CD8-positive, alpha-beta memory T cell (primary cell): ENCODE data around the gene SFT2D3. TPM values are rescaled to one million over a fixed set of nuclear protein-coding genes. Genes with fewer than 3 reads are reported as not detected.

Source experiments
- CTCF ChIA-PET: fragments of 350-600 bp; sonication (Branson Sonifier 250); formaldehyde crosslinking; loops from one replicate; lab custom pipeline; 2021; ENCODE audit warnings: antibody characterized with exemption; lab: Charles Lee
- POLR2A ChIA-PET: fragments of 350-600 bp; sonication (Branson Sonifier 250); formaldehyde crosslinking; loops from one replicate; lab custom pipeline; 2021; ENCODE audit warnings: antibody characterized with exemption; lab: Charles Lee
- DNase-seq, 5 donors: peaks; one replicate each; pipeline versions ENCODE4 v3.0.0 to v3.0.0-alpha.2; 2020 to 2022; ENCODE audit warnings: mixed read lengths in 1 of 5
- H3K27ac ChIP-seq: one replicate; pipeline ENCODE4 v1.7.0; 2013; ENCODE audit warnings: low read depth, mild to moderate bottlenecking, low read length, moderate library complexity
- H3K27me3 ChIP-seq: 2 replicates; pipeline ENCODE4 v1.7.0; 2013; ENCODE audit warnings: low read length, mild to moderate bottlenecking; ENCODE audit not compliant: insufficient read depth, poor library complexity, severe bottlenecking
- H3K36me3 ChIP-seq: 2 replicates; pipeline ENCODE4 v1.7.0; 2013; ENCODE audit warnings: mild to moderate bottlenecking, low read length, moderate library complexity; ENCODE audit not compliant: insufficient read depth
- H3K4me1 ChIP-seq: 2 replicates; pipeline ENCODE4 v1.7.0; 2013; ENCODE audit warnings: mild to moderate bottlenecking, low read length, moderate library complexity; ENCODE audit not compliant: insufficient read depth
- H3K4me3 ChIP-seq: 2 replicates; pipeline ENCODE4 v1.7.0; 2013; ENCODE audit warnings: mild to moderate bottlenecking, low read length
- H3K9me3 ChIP-seq: 2 replicates; pipeline ENCODE4 v1.7.0; 2013; ENCODE audit warnings: mild to moderate bottlenecking, low read length
- H3K27ac Mint-ChIP-seq, 8 donors: one replicate each; pipeline ENCODE4 v1.8.0; 2020 to 2021; ENCODE audit warnings: mixed read lengths in 8 of 8, mild to moderate bottlenecking in 6 of 8, inconsistent platforms in 3 of 8, moderate library complexity in 3 of 8
- H3K27me3 Mint-ChIP-seq, 2 donors: one replicate each; pipeline ENCODE4 v1.8.0; 2020 to 2021; ENCODE audit warnings: mixed read lengths in 2 of 2, mild to moderate bottlenecking in 1 of 2, moderate library complexity in 1 of 2
- H3K36me3 Mint-ChIP-seq, 3 donors: one replicate each; pipeline ENCODE4 v1.8.0; 2020 to 2021; ENCODE audit warnings: mixed read lengths in 3 of 3, inconsistent platforms in 1 of 3, mild to moderate bottlenecking in 1 of 3
- H3K4me1 Mint-ChIP-seq, 3 donors: one replicate each; pipeline ENCODE4 v1.8.0; 2020 to 2021; ENCODE audit warnings: mixed read lengths in 3 of 3, inconsistent platforms in 1 of 3, mild to moderate bottlenecking in 1 of 3
- H3K4me3 Mint-ChIP-seq, 7 donors: one replicate each; pipeline ENCODE4 v1.8.0; 2020 to 2021; ENCODE audit warnings: mixed read lengths in 7 of 7, mild to moderate bottlenecking in 6 of 7, moderate library complexity in 4 of 7, inconsistent platforms in 2 of 7
- H3K9me3 Mint-ChIP-seq, 5 donors: one replicate each; pipeline ENCODE4 v1.8.0; 2020 to 2022; ENCODE audit warnings: mixed read lengths in 5 of 5, mild to moderate bottlenecking in 3 of 5, moderate library complexity in 2 of 5, inconsistent platforms in 1 of 5
- polyA plus RNA-seq: library from polyadenylated mRNA; unstranded; fragments of 300-500 nt; fragmentation: Illumina TruSeq; gene quantifications from one replicate; pipeline ENCODE4 v1.2.3, GENCODE V29; 2021
- total RNA-seq, 2 experiments: library from RNA; stranded (reverse); gene quantifications; one replicate each; pipeline ENCODE4 v1.2.3, GENCODE V29; 2021

SFT2D3 gene
- total RNA-seq (1 to 10 TPM; 4.6 to 5.5 TPM), polyA plus RNA-seq (0.31 TPM)

GRCh38 chr2:127701193-127701650, at the start of gene SFT2D3:
SFT2D3 (plus strand) TSS chr2:127701497; CDS start chr2:127701529, 32 bp downstream.
- Mint-ChIP-seq H3K4me1 (peaks cover 45 to 50% (median 46%) of the 10 kb centered on the region in 3 donors), H3K27me3 (peaks cover 0 to 10% of the 10 kb centered on the region in 2 donors), H3K27ac (peak within 1 kb of the TSS; percentile 95 to 100 (median 98)), H3K9me3 (no peaks in the 10 kb centered on the region), H3K4me3 (peak within 1 kb of the TSS; percentile 92 to 99 (median 94)), H3K36me3 (peaks cover 6 to 28% (median 8%) of the 10 kb centered on the region in 3 donors)
- POLR2A ChIA-PET: interaction anchor here (0.9 to 1.8 kb wide), 2 partner anchors 25 to 175 kb away, joined by 3 to 11 read pairs; partner anchors contain the start of gene IWS1
- Histone ChIP-seq H3K9me3 (no peaks in the 10 kb centered on the region), H3K27me3 (no peaks in the 10 kb centered on the region), H3K36me3 (peaks cover 8% of the 10 kb centered on the region), H3K27ac (peak within 1 kb of the TSS; percentile 82), H3K4me1 (peaks cover 41% of the 10 kb centered on the region), H3K4me3 (peak within 1 kb of the TSS; percentile 77)
- CTCF ChIA-PET: interaction anchor here (0.9 kb wide), 1 partner anchor 110 kb away, joined by 3 read pairs; the partner anchor contains the start of gene WDR33
- peak; percentile 80 to 93 (median 90) for DNase-seq

- Histone ChIP-seq H3K36me3 (no peaks in the 10 kb centered on the region), H3K4me3 (no peak overlapping the region), H3K27me3 (no peaks in the 10 kb centered on the region), H3K9me3 (no peaks in the 10 kb centered on the region), H3K4me1 (peaks cover 10% of the 10 kb centered on the region), H3K27ac (no peak overlapping the region)
- POLR2A ChIA-PET: no interaction called here
- no peaks in the 10 kb centered on the region for H3K36me3 Mint-ChIP-seq
- H3K4me3 Mint-ChIP-seq: no peak overlapping the region
- CTCF ChIA-PET: interaction anchor here (0.7 to 1.3 kb wide), 3 partner anchors 61 to 125 kb away, joined by 3 to 5 read pairs (median 4); partner anchors contain the start of gene IWS1
- peaks cover 3 to 5% of the 10 kb centered on the region in 2 donors for H3K27me3 Mint-ChIP-seq
- H3K27ac Mint-ChIP-seq: no peak overlapping the region
- peaks cover 4 to 17% (median 7%) of the 10 kb centered on the region in 3 donors for H3K4me1 Mint-ChIP-seq
- no peaks in the 10 kb centered on the region for H3K9me3 Mint-ChIP-seq
- DNase-seq: no peak
Observed at GRCh38 chr2:127651971-127652550, 49.2 kb upstream of the SFT2D3 start.

- no peaks in the 10 kb centered on the region for H3K36me3 ChIP-seq
- no peak overlapping the region for H3K4me3 Mint-ChIP-seq
- no peak for DNase-seq
- H3K4me1 Mint-ChIP-seq: peaks cover 4 to 17% (median 7%) of the 10 kb centered on the region in 3 donors
- H3K27me3 ChIP-seq: no peaks in the 10 kb centered on the region
- no peak overlapping the region for H3K27ac ChIP-seq
- H3K9me3 ChIP-seq: no peaks in the 10 kb centered on the region
- POLR2A ChIA-PET: no interaction called here
- no peak overlapping the region for H3K27ac Mint-ChIP-seq
- H3K4me1 ChIP-seq: peaks cover 10% of the 10 kb centered on the region
- H3K9me3 Mint-ChIP-seq: no peaks in the 10 kb centered on the region
- no peaks in the 10 kb centered on the region for H3K36me3 Mint-ChIP-seq
- CTCF ChIA-PET: interaction anchor here (1.1 to 1.3 kb wide), 2 partner anchors 62 to 456 kb away, joined by 4 to 5 read pairs; no protein-coding TSS in a partner anchor
- H3K4me3 ChIP-seq: no peak overlapping the region
- H3K27me3 Mint-ChIP-seq: peaks cover 3 to 6% of the 10 kb centered on the region in 2 donors
Observed at GRCh38 chr2:127652786-127653357, 48.4 kb upstream of the SFT2D3 start.

GRCh38 chr2:127653421-127654083, 47.7 kb upstream of the SFT2D3 start:
- no peak overlapping the region for H3K4me3 ChIP-seq
- Mint-ChIP-seq H3K36me3 (no peaks in the 10 kb centered on the region), H3K4me1 (peaks cover 4 to 13% (median 7%) of the 10 kb centered on the region in 3 donors), H3K27ac (no peak overlapping the region), H3K9me3 (no peaks in the 10 kb centered on the region), H3K4me3 (no peak overlapping the region), H3K27me3 (peaks cover 3 to 8% of the 10 kb centered on the region in 2 donors)
- peak in 1 of 5 donors; percentile 17 for DNase-seq
- ChIA-PET POLR2A (no interaction called here), CTCF (interaction anchor here (1.1 to 1.5 kb wide), 3 partner anchors 14 to 456 kb away, joined by 3 to 5 read pairs (median 4); no protein-coding TSS in a partner anchor)
- peaks cover 10% of the 10 kb centered on the region for H3K4me1 ChIP-seq
- H3K36me3 ChIP-seq: no peaks in the 10 kb centered on the region
- H3K27ac ChIP-seq: no peak overlapping the region
- no peaks in the 10 kb centered on the region for H3K9me3 ChIP-seq
- H3K27me3 ChIP-seq: no peaks in the 10 kb centered on the region

- no peak overlapping the region for H3K27ac Mint-ChIP-seq
- Histone ChIP-seq H3K4me1 (peaks cover 7% of the 10 kb centered on the region), H3K27me3 (no peaks in the 10 kb centered on the region), H3K4me3 (no peak overlapping the region), H3K9me3 (no peaks in the 10 kb centered on the region), H3K27ac (no peak overlapping the region), H3K36me3 (no peaks in the 10 kb centered on the region)
- ChIA-PET POLR2A (no interaction called here), CTCF (interaction anchor here (1.5 kb wide), 1 partner anchor 14 kb away, joined by 3 read pairs; no protein-coding TSS in a partner anchor)
- H3K4me3 Mint-ChIP-seq: no peak overlapping the region
- H3K36me3 Mint-ChIP-seq: no peaks in the 10 kb centered on the region
- H3K27me3 Mint-ChIP-seq: peaks cover 3 to 8% of the 10 kb centered on the region in 2 donors
- peaks cover 4 to 6% (median 4%) of the 10 kb centered on the region in 3 donors for H3K4me1 Mint-ChIP-seq
- peak in 1 of 5 donors; percentile 45 for DNase-seq
- no peaks in the 10 kb centered on the region for H3K9me3 Mint-ChIP-seq
Observed at GRCh38 chr2:127654084-127654837, 47.0 kb upstream of the SFT2D3 start.

GRCh38 chr2:127654838-127655175, 46.5 kb upstream of the SFT2D3 start:
- Mint-ChIP-seq H3K27me3 (peaks cover 3 to 8% of the 10 kb centered on the region in 2 donors), H3K36me3 (no peaks in the 10 kb centered on the region), H3K27ac (no peak overlapping the region), H3K4me3 (no peak overlapping the region), H3K4me1 (peaks cover 0 to under 1% (median under 1%) of the 10 kb centered on the region in 3 donors), H3K9me3 (no peaks in the 10 kb centered on the region)
- H3K27me3 ChIP-seq: no peaks in the 10 kb centered on the region
- no peaks in the 10 kb centered on the region for H3K9me3 ChIP-seq
- H3K4me3 ChIP-seq: no peak overlapping the region
- H3K36me3 ChIP-seq: no peaks in the 10 kb centered on the region
- H3K27ac ChIP-seq: no peak overlapping the region
- H3K4me1 ChIP-seq: peaks cover 1% of the 10 kb centered on the region
- DNase-seq: peak in 1 of 5 donors; percentile 42
- ChIA-PET CTCF (interaction anchor here (0.9 to 1.5 kb wide), 2 partner anchors 15 to 64 kb away, joined by 3 read pairs; no protein-coding TSS in a partner anchor), POLR2A (no interaction called here)

- Histone ChIP-seq H3K27me3 (no peaks in the 10 kb centered on the region), H3K27ac (no peak overlapping the region), H3K36me3 (no peaks in the 10 kb centered on the region), H3K9me3 (no peaks in the 10 kb centered on the region), H3K4me3 (no peak overlapping the region), H3K4me1 (no peaks in the 10 kb centered on the region)
- peak in 1 of 5 donors; percentile 32 for DNase-seq
- no peaks in the 10 kb centered on the region for H3K36me3 Mint-ChIP-seq
- H3K27me3 Mint-ChIP-seq: peaks cover 9% of the 10 kb centered on the region in 2 donors
- ChIA-PET CTCF (interaction anchor here (0.9 kb wide), 1 partner anchor 64 kb away, joined by 3 read pairs; no protein-coding TSS in a partner anchor), POLR2A (no interaction called here)
- H3K9me3 Mint-ChIP-seq: no peaks in the 10 kb centered on the region
- no peaks in the 10 kb centered on the region for H3K4me1 Mint-ChIP-seq
- H3K27ac Mint-ChIP-seq: no peak overlapping the region
- H3K4me3 Mint-ChIP-seq: no peak overlapping the region
Observed at GRCh38 chr2:127655209-127656073, 45.9 kb upstream of the SFT2D3 start.
